ENCODE data around the gene ADAMTS1.

Gene ADAMTS1

DNA sequence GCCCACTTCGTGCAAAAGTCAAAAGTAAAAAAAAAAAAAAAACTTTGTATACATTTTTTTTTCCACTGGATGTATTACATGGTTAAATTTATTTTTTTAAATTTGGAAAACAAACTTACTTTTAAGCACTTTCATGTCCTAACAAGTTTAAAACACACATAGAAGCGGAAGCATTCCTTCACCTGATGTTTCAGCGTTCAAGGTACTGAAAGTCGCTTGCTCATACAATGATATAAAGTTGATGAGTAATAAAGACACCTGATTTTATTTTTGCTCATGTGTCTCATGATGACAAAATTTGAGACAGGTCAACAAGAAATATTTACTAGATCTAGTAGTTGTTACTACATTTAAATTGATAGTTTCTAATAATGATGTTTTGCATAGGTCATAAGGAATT is 35.5 kb downstream of the ADAMTS1 start:
- Histone ChIP-seq H3K9me3 (ENCODE audit: insufficient read depth, low read depth, low read length) (no peaks in the 10 kb centered on the region), H3F3A (ENCODE audit: low read depth) (no peaks in the 10 kb centered on the region), H3K4me2 (ENCODE audit: low read depth, low read length, poor library complexity, severe bottlenecking) (no peak overlapping the region), H3K9ac (ENCODE audit: low read depth, low read length, poor library complexity, severe bottlenecking) (no peak overlapping the region), H3K9me2 (replicated peaks; ENCODE audit: low read depth, low read length) (no peaks in the 10 kb centered on the region), H3K4me3 (ENCODE audit: low read length, poor library complexity, severe bottlenecking) (no peak overlapping the region), H2AFZ (ENCODE audit: low read length) (no peak overlapping the region), H3K79me2 (ENCODE audit: insufficient read depth, low read length) (no peaks in the 10 kb centered on the region), H3K4me1 (ENCODE audit: insufficient read depth, low read length, poor library complexity, severe bottlenecking) (no peaks in the 10 kb centered on the region), H4K20me1 (ENCODE audit: insufficient read depth, low read length, poor library complexity, severe bottlenecking) (no peaks in the 10 kb centered on the region), H3K36me3 (ENCODE audit: insufficient read depth, low read length) (no peaks in the 10 kb centered on the region), H3K27me3 (ENCODE audit: insufficient read depth, low read length, poor library complexity, severe bottlenecking) (no peaks in the 10 kb centered on the region)
- TF ChIP-seq EZH2phosphoT487 (IDR thresholded peaks at IDR 0.05; ENCODE audit: borderline replicate concordance) = no peak
- TF ChIP-seq, protein P1, sequence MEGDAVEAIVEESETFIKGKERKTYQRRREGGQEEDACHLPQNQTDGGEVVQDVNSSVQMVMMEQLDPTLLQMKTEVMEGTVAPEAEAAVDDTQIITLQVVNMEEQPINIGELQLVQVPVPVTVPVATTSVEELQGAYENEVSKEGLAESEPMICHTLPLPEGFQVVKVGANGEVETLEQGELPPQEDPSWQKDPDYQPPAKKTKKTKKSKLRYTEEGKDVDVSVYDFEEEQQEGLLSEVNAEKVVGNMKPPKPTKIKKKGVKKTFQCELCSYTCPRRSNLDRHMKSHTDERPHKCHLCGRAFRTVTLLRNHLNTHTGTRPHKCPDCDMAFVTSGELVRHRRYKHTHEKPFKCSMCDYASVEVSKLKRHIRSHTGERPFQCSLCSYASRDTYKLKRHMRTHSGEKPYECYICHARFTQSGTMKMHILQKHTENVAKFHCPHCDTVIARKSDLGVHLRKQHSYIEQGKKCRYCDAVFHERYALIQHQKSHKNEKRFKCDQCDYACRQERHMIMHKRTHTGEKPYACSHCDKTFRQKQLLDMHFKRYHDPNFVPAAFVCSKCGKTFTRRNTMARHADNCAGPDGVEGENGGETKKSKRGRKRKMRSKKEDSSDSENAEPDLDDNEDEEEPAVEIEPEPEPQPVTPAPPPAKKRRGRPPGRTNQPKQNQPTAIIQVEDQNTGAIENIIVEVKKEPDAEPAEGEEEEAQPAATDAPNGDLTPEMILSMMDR (conservative IDR thresholded peaks at IDR 0.05; ENCODE audit: low read length) = no peak

DNA sequence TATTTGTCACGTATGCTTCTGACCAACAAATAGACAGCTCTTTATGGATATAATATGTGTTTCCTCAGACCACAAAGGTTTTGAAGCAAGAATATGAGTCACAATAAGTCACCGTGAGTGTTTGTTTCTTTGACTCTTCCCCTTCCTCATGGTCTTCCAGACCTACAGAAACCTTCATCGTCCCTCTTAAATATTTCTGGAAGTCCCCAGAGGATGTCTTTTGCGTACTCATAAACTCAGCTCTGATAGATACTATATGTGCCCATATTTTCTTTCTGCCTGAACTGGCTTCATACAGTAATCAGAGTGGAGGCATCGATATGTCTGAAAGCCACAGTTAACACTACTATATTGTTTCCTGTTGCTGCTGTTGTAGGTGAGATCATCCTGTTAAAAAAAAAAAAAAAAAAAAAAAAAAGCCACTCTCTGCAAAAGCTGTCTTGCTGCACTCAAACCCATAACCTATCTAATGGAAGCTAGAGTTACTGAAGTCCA is 38.4 kb downstream of the ADAMTS1 start:
- H3F3A ChIP-seq (ENCODE audit: low read depth) = no peaks in the 10 kb centered on the region
- H3K27me3 ChIP-seq (ENCODE audit: insufficient read depth, low read length, poor library complexity, severe bottlenecking) = no peaks in the 10 kb centered on the region
- no peaks in the 10 kb centered on the region for H3K79me2 ChIP-seq (ENCODE audit: insufficient read depth, low read length)
- no peak overlapping the region for H2AFZ ChIP-seq (ENCODE audit: low read length)
- H3K36me3 ChIP-seq (ENCODE audit: insufficient read depth, low read length) = no peaks in the 10 kb centered on the region
- no peaks in the 10 kb centered on the region for H3K9me3 ChIP-seq (ENCODE audit: insufficient read depth, low read depth, low read length)
- H4K20me1 ChIP-seq (ENCODE audit: insufficient read depth, low read length, poor library complexity, severe bottlenecking) = no peaks in the 10 kb centered on the region
- no peak overlapping the region for H3K4me2 ChIP-seq (ENCODE audit: low read depth, low read length, poor library complexity, severe bottlenecking)
- H3K9me2 ChIP-seq (replicated peaks; ENCODE audit: low read depth, low read length) = no peaks in the 10 kb centered on the region
- no peaks in the 10 kb centered on the region for H3K4me1 ChIP-seq (ENCODE audit: insufficient read depth, low read length, poor library complexity, severe bottlenecking)
- H3K4me3 ChIP-seq (ENCODE audit: low read length, poor library complexity, severe bottlenecking) = no peak overlapping the region
- no peak overlapping the region for H3K9ac ChIP-seq (ENCODE audit: low read depth, low read length, poor library complexity, severe bottlenecking)
- TF ChIP-seq, protein P1 (conservative IDR thresholded peaks at IDR 0.05; ENCODE audit: low read length) = no peak
- no peak for TF ChIP-seq EZH2phosphoT487 (IDR thresholded peaks at IDR 0.05; ENCODE audit: borderline replicate concordance)

DNA sequence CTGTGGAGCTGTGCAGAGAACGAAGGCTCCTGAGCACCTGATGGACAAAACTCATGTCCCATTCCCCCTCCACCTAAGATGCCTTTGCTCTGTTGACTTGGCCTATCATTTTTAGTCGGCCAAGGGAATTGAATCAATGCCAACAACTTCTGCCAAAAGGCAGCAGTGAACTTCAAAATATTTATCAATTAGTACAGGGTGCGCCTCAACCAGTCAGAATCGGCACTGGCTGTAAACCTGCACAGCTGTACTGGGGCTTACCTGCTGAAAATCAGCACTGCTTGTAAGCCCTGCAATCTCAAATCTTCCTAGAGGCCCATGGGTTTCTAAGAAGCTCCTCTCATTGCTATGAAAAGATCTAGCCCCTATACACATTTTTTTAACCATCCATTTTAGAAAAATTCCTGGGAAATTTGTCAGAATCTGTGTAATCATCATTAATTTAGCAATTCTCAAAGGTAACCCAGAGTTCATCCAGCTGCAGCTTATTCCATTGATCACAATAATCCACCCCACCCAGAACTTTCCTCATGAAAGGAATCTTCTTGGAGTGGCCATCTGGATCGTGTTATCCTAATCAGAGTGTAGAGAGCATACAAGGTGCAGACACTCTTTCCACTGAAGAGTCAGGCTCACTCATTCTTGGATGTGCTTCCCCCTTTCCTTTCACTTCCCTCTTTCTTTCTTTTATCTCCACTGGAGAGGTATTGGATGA is 40.2 kb downstream of the ADAMTS1 start:
- Histone ChIP-seq H3K27me3 (ENCODE audit: insufficient read depth, low read length, poor library complexity, severe bottlenecking) (no peaks in the 10 kb centered on the region), H3F3A (ENCODE audit: low read depth) (no peaks in the 10 kb centered on the region), H3K36me3 (ENCODE audit: insufficient read depth, low read length) (no peaks in the 10 kb centered on the region), H3K4me2 (ENCODE audit: low read depth, low read length, poor library complexity, severe bottlenecking) (no peak overlapping the region), H3K9me2 (replicated peaks; ENCODE audit: low read depth, low read length) (no peaks in the 10 kb centered on the region), H3K4me1 (ENCODE audit: insufficient read depth, low read length, poor library complexity, severe bottlenecking) (no peaks in the 10 kb centered on the region), H3K9me3 (ENCODE audit: insufficient read depth, low read depth, low read length) (no peaks in the 10 kb centered on the region), H4K20me1 (ENCODE audit: insufficient read depth, low read length, poor library complexity, severe bottlenecking) (no peaks in the 10 kb centered on the region), H3K9ac (ENCODE audit: low read depth, low read length, poor library complexity, severe bottlenecking) (no peak overlapping the region), H3K79me2 (ENCODE audit: insufficient read depth, low read length) (no peaks in the 10 kb centered on the region), H2AFZ (ENCODE audit: low read length) (no peak overlapping the region), H3K4me3 (ENCODE audit: low read length, poor library complexity, severe bottlenecking) (no peak overlapping the region)
- TF ChIP-seq, protein P1 (conservative IDR thresholded peaks at IDR 0.05; ENCODE audit: low read length) = no peak
- TF ChIP-seq EZH2phosphoT487 (IDR thresholded peaks at IDR 0.05; ENCODE audit: borderline replicate concordance) = no peak
